Measurements from ENCODE around the gene NECTIN2. TPM values are rescaled to one million over a fixed set of nuclear protein-coding genes. Genes with fewer than 3 reads are reported as not detected.
"Not testable (repeated sequence)": the region's sequence is repeated elsewhere in the genome, so short reads cannot be mapped to it uniquely, and the experiment has no call there.

The NECTIN2 gene
- total and polyA plus RNA-seq, 3 experiments from 2014 or later = 0.22 to 0.66 (median 0.47) TPM

DNA sequence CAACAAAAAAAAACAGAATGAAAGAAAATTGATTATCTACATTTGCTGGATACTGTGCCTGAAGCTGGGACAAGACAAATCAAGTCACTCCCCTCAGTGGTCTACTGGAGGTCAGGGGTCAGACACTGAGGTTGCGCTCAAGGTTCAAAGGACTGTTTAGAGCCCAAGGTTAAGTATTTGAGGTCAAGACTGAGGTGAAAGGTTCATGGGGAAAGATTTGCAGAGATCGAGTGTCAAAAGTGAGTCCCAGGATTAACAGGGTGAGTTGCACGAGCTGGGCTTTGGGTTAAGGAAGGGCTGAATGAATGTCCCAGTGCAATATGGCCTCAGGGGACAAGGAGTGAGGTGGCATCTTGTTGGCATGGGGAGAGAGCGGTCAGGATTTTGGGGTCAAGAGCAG lies 41.6 kb downstream of the NECTIN2 start:
- Mint-ChIP-seq H3K36me3 (peaks cover 0 to 9% (median 0%) of the 10 kb centered on the region in 3 donors), H3K4me1 (peaks cover 19 to 26% (median 24%) of the 10 kb centered on the region in 3 donors), H3K4me3 (peak overlapping the region in 1 of 7 donors; percentile 33), H3K27me3 (no peaks in the 10 kb centered on the region), H3K27ac (peak overlapping the region in 2 of 8 donors; percentile 39 to 40), H3K9me3 (no peaks in the 10 kb centered on the region)
- Histone ChIP-seq H3K4me1 (ENCODE audit: insufficient read depth, low read length) (peaks cover 21% of the 10 kb centered on the region), H3K27ac (ENCODE audit: low read depth, low read length) (no peak overlapping the region), H3K4me3 (ENCODE audit: low read length) (no peak overlapping the region), H3K36me3 (ENCODE audit: insufficient read depth, low read length) (peaks cover 3% of the 10 kb centered on the region), H3K9me3 (ENCODE audit: low read length) (no peaks in the 10 kb centered on the region), H3K27me3 (ENCODE audit: insufficient read depth, low read length, poor library complexity, severe bottlenecking) (no peaks in the 10 kb centered on the region)
- ChIA-PET POLR2A (no interaction called here), CTCF (no interaction called here)
- no peak for DNase-seq

DNA sequence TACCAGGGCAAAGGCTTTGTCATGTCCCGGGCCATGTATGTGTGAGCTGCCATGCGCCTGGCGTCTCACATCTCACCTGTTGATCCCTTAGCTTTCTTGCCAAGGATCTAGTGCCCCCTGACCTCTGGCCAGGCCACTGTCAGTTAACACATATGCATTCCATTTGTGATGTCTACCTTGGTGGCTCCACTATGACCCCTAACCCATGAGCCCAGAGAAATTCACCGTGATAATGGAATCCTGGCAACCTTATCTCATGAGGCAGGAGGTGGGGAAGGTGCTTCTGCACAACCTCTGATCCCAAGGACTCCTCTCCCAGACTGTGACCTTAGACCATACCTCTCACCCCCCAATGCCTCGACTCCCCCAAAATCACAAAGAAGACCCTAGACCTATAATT lies 42.2 kb downstream of the NECTIN2 start:
- peak overlapping the region in 3 of 8 donors; percentile 43 to 91 (median 60) for H3K27ac Mint-ChIP-seq
- H3K27me3 ChIP-seq (ENCODE audit: insufficient read depth, low read length, poor library complexity, severe bottlenecking); H3K4me3 ChIP-seq (ENCODE audit: low read length); POLR2A ChIA-PET; H3K9me3 Mint-ChIP-seq; H3K27me3 Mint-ChIP-seq; CTCF ChIA-PET; H3K9me3 ChIP-seq (ENCODE audit: low read length); DNase-seq; H3K27ac ChIP-seq (ENCODE audit: low read depth, low read length); H3K36me3 ChIP-seq (ENCODE audit: insufficient read depth, low read length): not testable (repeated sequence)
- H3K36me3 Mint-ChIP-seq = peaks cover 0 to 15% (median 2%) of the 10 kb centered on the region in 3 donors
- H3K4me1 ChIP-seq (ENCODE audit: insufficient read depth, low read length) = peaks cover 22% of the 10 kb centered on the region
- H3K4me3 Mint-ChIP-seq = peak overlapping the region in 1 of 7 donors; percentile 29
- peaks cover 23 to 32% (median 31%) of the 10 kb centered on the region in 3 donors for H3K4me1 Mint-ChIP-seq

DNA sequence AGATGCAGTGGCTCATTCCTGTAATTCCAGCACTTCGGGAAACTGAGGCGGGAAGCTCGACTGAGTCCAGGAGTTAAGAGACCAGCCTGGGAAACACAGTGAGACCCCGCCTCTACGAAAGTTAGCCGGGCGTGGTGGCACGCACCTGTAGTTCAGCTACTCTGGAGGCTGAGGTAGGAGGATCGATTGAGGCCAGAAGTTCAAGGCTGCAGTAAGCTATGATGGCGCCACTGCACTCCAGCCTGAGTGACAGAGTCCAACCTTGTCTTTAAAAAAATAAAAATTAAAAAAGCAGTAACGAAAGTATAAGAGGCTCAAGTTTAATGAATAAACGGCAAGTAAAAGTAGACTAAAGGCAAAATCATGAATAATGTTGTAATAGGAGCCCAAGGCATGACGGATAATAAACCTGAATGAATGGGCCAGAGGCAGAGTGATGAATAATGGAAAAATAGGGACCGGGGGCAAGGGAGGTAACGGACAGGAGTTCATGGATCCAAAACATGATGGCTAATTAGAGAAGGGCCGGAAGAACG lies 43.8 kb downstream of the NECTIN2 start:
- Mint-ChIP-seq H3K36me3 (peaks cover 0 to 30% (median 5%) of the 10 kb centered on the region in 3 donors), H3K27me3 (no peaks in the 10 kb centered on the region), H3K4me1 (peaks cover 23 to 32% (median 31%) of the 10 kb centered on the region in 3 donors), H3K27ac (peak overlapping the region; percentile 68 to 96 (median 93)), H3K9me3 (no peaks in the 10 kb centered on the region), H3K4me3 (peak overlapping the region; percentile 83 to 93 (median 86))
- CTCF ChIA-PET = interaction anchor here (0.6 to 1.8 kb wide), 3 partner anchors 14 to 170 kb away, joined by 3 to 13 read pairs (median 3); partner anchors contain the start of gene APOE
- H3K36me3 ChIP-seq (ENCODE audit: insufficient read depth, low read length) = peaks cover 18% of the 10 kb centered on the region
- POLR2A ChIA-PET = interaction anchor here (1.0 to 1.7 kb wide), 4 partner anchors 65 to 579 kb away, joined by 3 to 6 read pairs (median 4); partner anchors contain the start of gene CLPTM1
- no peak for DNase-seq
- H3K4me3 ChIP-seq (ENCODE audit: low read length) = peak overlapping the region; percentile 81
- no peaks in the 10 kb centered on the region for H3K27me3 ChIP-seq (ENCODE audit: insufficient read depth, low read length, poor library complexity, severe bottlenecking)
- peak overlapping the region; percentile 95 for H3K27ac ChIP-seq (ENCODE audit: low read depth, low read length)
- H3K4me1 ChIP-seq (ENCODE audit: insufficient read depth, low read length) = peaks cover 22% of the 10 kb centered on the region
- no peaks in the 10 kb centered on the region for H3K9me3 ChIP-seq (ENCODE audit: low read length)

DNA sequence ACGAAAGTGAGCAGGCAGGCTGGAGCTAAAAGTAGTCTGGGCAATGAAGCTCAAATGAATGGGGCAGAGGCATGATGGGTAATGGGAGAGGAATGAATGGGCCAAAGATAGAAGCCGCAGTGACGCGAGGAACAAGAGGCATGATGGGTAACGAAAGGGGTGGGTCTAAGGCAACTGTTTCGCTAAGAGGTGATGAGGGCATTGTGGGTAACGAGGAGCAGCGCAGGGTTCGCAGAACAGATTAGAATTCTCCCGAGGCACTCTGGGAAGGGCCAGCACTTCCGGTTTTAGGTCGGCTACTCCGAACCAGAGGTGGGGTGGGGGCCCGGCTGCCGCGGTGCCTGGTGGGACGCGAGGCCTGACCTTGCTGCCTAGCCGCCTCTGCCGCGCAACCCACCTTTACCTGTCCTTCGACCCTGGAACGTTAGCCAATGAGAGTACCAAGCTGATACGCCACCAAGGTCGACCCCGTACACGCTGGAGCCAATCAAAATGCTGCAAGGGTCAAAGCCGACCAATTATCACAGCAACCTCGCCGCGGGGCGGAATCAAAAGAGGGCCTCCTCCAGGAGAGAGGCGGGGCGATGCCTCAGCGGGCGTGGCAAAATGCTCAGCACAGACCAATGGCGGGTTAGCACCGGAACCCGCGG lies 44.4 kb downstream of the NECTIN2 start:
- DNase-seq = peak in 2 of 5 donors; percentile 100
- ChIA-PET CTCF (interaction anchor here (0.6 to 1.8 kb wide), 3 partner anchors 14 to 169 kb away, joined by 3 to 13 read pairs (median 3); partner anchors contain the start of gene APOE), POLR2A (interaction anchor here (0.5 to 1.7 kb wide), 6 partner anchors 25 to 579 kb away, joined by 3 to 6 read pairs (median 3); partner anchors contain the start of gene CLPTM1)
- peaks cover 0 to 36% (median 7%) of the 10 kb centered on the region in 3 donors for H3K36me3 Mint-ChIP-seq
- peaks cover 20% of the 10 kb centered on the region for H3K36me3 ChIP-seq (ENCODE audit: insufficient read depth, low read length)
- no peaks in the 10 kb centered on the region for H3K27me3 ChIP-seq (ENCODE audit: insufficient read depth, low read length, poor library complexity, severe bottlenecking)
- H3K4me3 Mint-ChIP-seq = peak overlapping the region; percentile 83 to 93 (median 86)
- peak overlapping the region; percentile 81 for H3K4me3 ChIP-seq (ENCODE audit: low read length)
- no peaks in the 10 kb centered on the region for H3K9me3 Mint-ChIP-seq
- H3K4me1 ChIP-seq (ENCODE audit: insufficient read depth, low read length) = peaks cover 22% of the 10 kb centered on the region
- H3K27ac Mint-ChIP-seq = peak overlapping the region; percentile 68 to 96 (median 93)
- no peaks in the 10 kb centered on the region for H3K9me3 ChIP-seq (ENCODE audit: low read length)
- H3K4me1 Mint-ChIP-seq = peaks cover 23 to 32% (median 31%) of the 10 kb centered on the region in 3 donors
- H3K27ac ChIP-seq (ENCODE audit: low read depth, low read length) = peak overlapping the region; percentile 95
- no peaks in the 10 kb centered on the region for H3K27me3 Mint-ChIP-seq

DNA sequence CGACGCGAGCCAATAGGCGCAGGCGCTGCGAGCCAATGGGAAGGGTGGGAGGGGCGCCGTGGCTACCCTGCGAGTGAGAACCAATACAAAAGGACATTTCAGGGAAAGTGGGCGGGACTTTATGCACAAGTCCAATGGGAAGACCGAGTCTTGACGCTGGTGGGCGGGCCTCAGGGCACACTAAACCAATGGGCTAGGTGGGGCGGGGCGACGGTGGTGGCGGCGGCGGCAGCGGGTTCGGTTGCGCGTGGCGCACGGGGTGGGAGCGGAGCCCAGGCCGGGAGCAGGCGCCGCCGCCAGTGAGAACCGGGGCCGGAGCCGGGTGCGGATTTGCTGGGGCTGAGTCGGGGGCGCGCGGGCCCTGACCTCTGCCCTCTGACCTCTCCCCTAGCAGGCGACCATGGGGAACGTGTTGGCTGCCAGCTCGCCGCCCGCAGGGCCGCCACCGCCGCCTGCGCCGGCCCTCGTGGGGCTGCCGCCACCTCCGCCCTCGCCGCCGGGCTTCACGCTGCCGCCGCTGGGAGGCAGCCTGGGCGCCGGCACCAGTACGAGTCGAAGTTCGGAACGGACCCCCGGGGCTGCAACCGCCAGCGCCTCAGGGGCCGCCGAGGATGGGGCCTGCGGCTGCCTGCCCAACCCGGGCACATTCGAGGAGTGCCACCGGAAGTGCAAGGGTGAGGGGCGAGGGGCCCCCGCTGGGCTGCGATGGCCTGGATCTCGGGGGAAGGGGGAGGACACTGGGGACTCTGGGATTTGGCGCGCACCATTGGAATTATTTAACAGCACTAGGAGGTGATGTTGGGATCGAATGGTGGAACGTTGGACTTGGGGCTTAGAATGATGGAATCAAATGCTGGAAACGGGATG lies 45.2 kb downstream of the NECTIN2 start, which contains the start of gene TOMM40:
TSS of gene TOMM40 (plus strand) at position 239 of the 867 bp plus-strand sequence. CDS start at position 401, 162 bp downstream.
- peak in 3 of 5 donors; percentile 100 for DNase-seq
- no peaks in the 10 kb centered on the region for H3K27me3 ChIP-seq (ENCODE audit: insufficient read depth, low read length, poor library complexity, severe bottlenecking)
- peak within 1 kb of the TSS; percentile 68 to 96 (median 93) for H3K27ac Mint-ChIP-seq
- H3K36me3 ChIP-seq (ENCODE audit: insufficient read depth, low read length) = peaks cover 25% of the 10 kb centered on the region
- H3K4me1 ChIP-seq (ENCODE audit: insufficient read depth, low read length) = peaks cover 22% of the 10 kb centered on the region
- ChIA-PET CTCF (interaction anchor here (1.8 kb wide), 1 partner anchor 13 kb away, joined by 13 read pairs; the partner anchor contains the start of gene APOE), POLR2A (interaction anchor here (0.5 to 1.7 kb wide), 5 partner anchors 24 to 578 kb away, joined by 3 to 6 read pairs (median 3); partner anchors contain the start of gene CLPTM1)
- no peaks in the 10 kb centered on the region for H3K27me3 Mint-ChIP-seq
- peaks cover 0 to 43% (median 9%) of the 10 kb centered on the region in 3 donors for H3K36me3 Mint-ChIP-seq
- H3K4me3 ChIP-seq (ENCODE audit: low read length) = peak within 1 kb of the TSS; percentile 81
- H3K4me3 Mint-ChIP-seq = peak within 1 kb of the TSS; percentile 84 to 93 (median 89)
- no peaks in the 10 kb centered on the region for H3K9me3 Mint-ChIP-seq
- H3K9me3 ChIP-seq (ENCODE audit: low read length) = no peaks in the 10 kb centered on the region
- H3K4me1 Mint-ChIP-seq = peaks cover 23 to 32% (median 31%) of the 10 kb centered on the region in 3 donors
- peak within 1 kb of the TSS; percentile 95 for H3K27ac ChIP-seq (ENCODE audit: low read depth, low read length)

DNA sequence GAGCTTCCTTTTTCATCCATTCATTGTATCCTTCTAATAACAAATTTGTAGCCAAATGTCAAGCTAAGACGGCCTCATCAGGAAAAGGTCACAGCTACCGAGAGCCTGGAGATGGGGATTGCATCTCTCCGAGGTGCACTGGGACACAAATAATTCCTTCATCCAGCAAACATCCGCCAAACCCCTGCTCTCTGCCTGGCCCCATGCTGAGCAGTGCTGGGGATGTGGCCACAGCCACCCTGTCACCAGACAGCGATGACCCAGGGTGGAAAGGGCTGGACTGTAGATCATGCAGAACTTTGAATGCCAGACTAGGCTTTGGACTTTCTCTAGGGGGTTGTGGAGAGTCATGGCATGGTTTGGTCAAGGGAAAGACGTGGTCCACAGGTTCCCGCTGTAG lies 46.8 kb downstream of the NECTIN2 start:
- H3K4me1 Mint-ChIP-seq = peaks cover 23 to 32% (median 31%) of the 10 kb centered on the region in 3 donors
- H3K27me3 Mint-ChIP-seq = no peaks in the 10 kb centered on the region
- POLR2A ChIA-PET = no interaction called here
- no peak overlapping the region for H3K4me3 ChIP-seq (ENCODE audit: low read length)
- CTCF ChIA-PET = interaction anchor here (0.7 to 1.6 kb wide), 3 partner anchors 10 to 61 kb away, joined by 3 to 6 read pairs (median 4); no protein-coding TSS in a partner anchor
- H3K9me3 Mint-ChIP-seq = no peaks in the 10 kb centered on the region
- peaks cover 0 to 58% (median 9%) of the 10 kb centered on the region in 3 donors for H3K36me3 Mint-ChIP-seq
- H3K4me1 ChIP-seq (ENCODE audit: insufficient read depth, low read length) = peaks cover 22% of the 10 kb centered on the region
- peak overlapping the region in 5 of 8 donors; percentile 24 to 89 (median 79) for H3K27ac Mint-ChIP-seq
- H3K27me3 ChIP-seq (ENCODE audit: insufficient read depth, low read length, poor library complexity, severe bottlenecking) = no peaks in the 10 kb centered on the region
- no peaks in the 10 kb centered on the region for H3K9me3 ChIP-seq (ENCODE audit: low read length)
- DNase-seq = no peak
- H3K36me3 ChIP-seq (ENCODE audit: insufficient read depth, low read length) = peaks cover 31% of the 10 kb centered on the region
- H3K4me3 Mint-ChIP-seq = peak overlapping the region; percentile 73 to 92 (median 87)
- H3K27ac ChIP-seq (ENCODE audit: low read depth, low read length) = no peak overlapping the region

DNA sequence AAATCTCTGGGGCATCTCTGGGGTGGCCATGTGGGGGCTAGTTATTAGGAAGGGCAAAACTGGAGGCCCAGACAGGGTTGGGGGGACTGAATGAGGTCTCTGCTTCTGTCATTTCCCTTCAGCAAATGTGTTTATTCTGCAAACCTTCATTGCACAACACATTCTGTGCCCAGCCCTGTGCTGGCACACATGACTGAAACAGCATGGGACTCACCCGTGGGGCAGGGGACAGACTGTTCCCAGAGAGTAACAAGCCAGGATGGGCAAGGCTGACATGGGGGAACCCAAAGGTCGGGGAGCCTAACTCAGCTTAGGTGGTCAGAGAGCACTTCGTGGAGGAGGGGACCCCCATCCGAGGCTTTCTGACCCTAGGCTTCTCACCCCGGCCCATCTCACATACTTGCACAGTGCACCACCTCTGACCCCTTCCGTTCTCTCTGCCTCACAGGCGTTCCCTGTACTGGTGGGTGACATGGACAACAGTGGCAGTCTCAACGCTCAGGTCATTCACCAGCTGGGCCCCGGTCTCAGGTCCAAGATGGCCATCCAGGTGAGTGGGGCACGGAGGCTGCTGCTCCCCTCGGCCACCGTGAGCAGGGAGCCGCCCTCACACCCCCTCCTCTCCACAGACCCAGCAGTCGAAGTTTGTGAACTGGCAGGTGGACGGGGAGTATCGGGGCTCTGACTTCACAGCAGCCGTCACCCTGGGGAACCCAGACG lies 47.4 kb downstream of the NECTIN2 start:
- Mint-ChIP-seq H3K4me3 (peak overlapping the region; percentile 73 to 92 (median 87)), H3K9me3 (no peaks in the 10 kb centered on the region), H3K27me3 (no peaks in the 10 kb centered on the region), H3K4me1 (peaks cover 23 to 32% (median 31%) of the 10 kb centered on the region in 3 donors), H3K36me3 (peaks cover 0 to 62% (median 12%) of the 10 kb centered on the region in 3 donors), H3K27ac (peak overlapping the region in 2 of 8 donors; percentile 24 to 58)
- Histone ChIP-seq H3K36me3 (ENCODE audit: insufficient read depth, low read length) (peaks cover 31% of the 10 kb centered on the region), H3K9me3 (ENCODE audit: low read length) (no peaks in the 10 kb centered on the region), H3K4me1 (ENCODE audit: insufficient read depth, low read length) (peaks cover 22% of the 10 kb centered on the region), H3K4me3 (ENCODE audit: low read length) (no peak overlapping the region), H3K27ac (ENCODE audit: low read depth, low read length) (no peak overlapping the region), H3K27me3 (ENCODE audit: insufficient read depth, low read length, poor library complexity, severe bottlenecking) (no peaks in the 10 kb centered on the region)
- POLR2A ChIA-PET = interaction anchor here (0.7 kb wide), 1 partner anchor 10 kb away, joined by 3 read pairs; no protein-coding TSS in a partner anchor
- no peak for DNase-seq
- CTCF ChIA-PET = interaction anchor here (1.6 kb wide), 1 partner anchor 15 kb away, joined by 4 read pairs; no protein-coding TSS in a partner anchor

Data from CD8-positive, alpha-beta memory T cell (primary cell).